ENCODE results near the gene PTPRT.

DNA sequence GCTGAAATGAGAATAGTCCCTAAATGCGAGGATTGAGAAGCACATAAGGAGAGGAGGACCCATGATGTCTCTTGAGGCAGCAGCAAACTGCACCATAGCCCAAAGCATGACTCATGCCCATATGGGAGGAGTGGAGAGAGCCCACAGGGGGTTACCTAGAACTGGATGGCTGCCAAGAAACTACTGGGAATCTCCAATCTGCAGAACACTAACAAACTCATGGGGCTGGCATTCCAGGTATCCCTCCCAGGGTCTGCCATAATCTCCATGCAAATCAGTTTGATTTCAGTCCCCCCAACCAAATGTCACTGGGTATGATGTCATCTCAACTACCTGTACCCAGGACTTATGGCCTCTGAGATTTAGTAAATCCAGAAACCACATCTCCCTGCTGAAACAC lies 410.5 kb downstream of the PTPRT start:
- TF ChIP-seq, protein P1, sequence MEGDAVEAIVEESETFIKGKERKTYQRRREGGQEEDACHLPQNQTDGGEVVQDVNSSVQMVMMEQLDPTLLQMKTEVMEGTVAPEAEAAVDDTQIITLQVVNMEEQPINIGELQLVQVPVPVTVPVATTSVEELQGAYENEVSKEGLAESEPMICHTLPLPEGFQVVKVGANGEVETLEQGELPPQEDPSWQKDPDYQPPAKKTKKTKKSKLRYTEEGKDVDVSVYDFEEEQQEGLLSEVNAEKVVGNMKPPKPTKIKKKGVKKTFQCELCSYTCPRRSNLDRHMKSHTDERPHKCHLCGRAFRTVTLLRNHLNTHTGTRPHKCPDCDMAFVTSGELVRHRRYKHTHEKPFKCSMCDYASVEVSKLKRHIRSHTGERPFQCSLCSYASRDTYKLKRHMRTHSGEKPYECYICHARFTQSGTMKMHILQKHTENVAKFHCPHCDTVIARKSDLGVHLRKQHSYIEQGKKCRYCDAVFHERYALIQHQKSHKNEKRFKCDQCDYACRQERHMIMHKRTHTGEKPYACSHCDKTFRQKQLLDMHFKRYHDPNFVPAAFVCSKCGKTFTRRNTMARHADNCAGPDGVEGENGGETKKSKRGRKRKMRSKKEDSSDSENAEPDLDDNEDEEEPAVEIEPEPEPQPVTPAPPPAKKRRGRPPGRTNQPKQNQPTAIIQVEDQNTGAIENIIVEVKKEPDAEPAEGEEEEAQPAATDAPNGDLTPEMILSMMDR (conservative IDR thresholded peaks at IDR 0.05 in 1 of 2, IDR thresholded peaks at IDR 0.05 in 1 of 2; ENCODE audit: low read depth in 1 of 2, low read length in 2 of 2): no peak
- no peak for TF ChIP-seq EZH2 (IDR thresholded peaks at IDR 0.05; ENCODE audit: low read length, missing control alignments)
